ENCODE measurements around the gene AQP2.
A peak's percentile ranks its signal among the peaks of the same experiment; 100 is the strongest.

Gene AQP2

GRCh38 chr12:49933796-49934195, 16.7 kb upstream of the AQP2 start:
- no peak overlapping the region for H3K27ac ChIP-seq
- H3K4me3 ChIP-seq (ENCODE audit: low read depth, low read length): no peak overlapping the region
- TF ChIP-seq CTCF (IDR thresholded peaks at IDR 0.05; ENCODE audit: low read depth, low read length, missing control alignments): no peak
- peak; percentile 36 for DNase-seq
- no peaks in the 10 kb centered on the region for H3K36me3 ChIP-seq (replicated peaks)
- in situ Hi-C loops (cut with HindIII; ENCODE audit: low pct_ligation_motif_present, low sequenced_read_pairs): no loop called here
- no peaks in the 10 kb centered on the region for H3K27me3 ChIP-seq (replicated peaks)

GRCh38 chr12:49934505-49934904, 16.0 kb upstream of the AQP2 start:
- Histone ChIP-seq H3K27ac (no peak overlapping the region), H3K4me3 (ENCODE audit: low read depth, low read length) (no peak overlapping the region), H3K27me3 (replicated peaks) (no peaks in the 10 kb centered on the region), H3K36me3 (replicated peaks) (no peaks in the 10 kb centered on the region)
- DNase-seq: no peak
- in situ Hi-C loops (cut with HindIII; ENCODE audit: low pct_ligation_motif_present, low sequenced_read_pairs): no loop called here
- TF ChIP-seq CTCF (IDR thresholded peaks at IDR 0.05; ENCODE audit: low read depth, low read length, missing control alignments): no peak

GRCh38 chr12:49936925-49937324, 13.6 kb upstream of the AQP2 start:
- Histone ChIP-seq H3K4me3 (ENCODE audit: low read depth, low read length) (no peak overlapping the region), H3K27me3 (replicated peaks) (no peaks in the 10 kb centered on the region), H3K36me3 (replicated peaks) (no peaks in the 10 kb centered on the region), H3K27ac (no peak overlapping the region)
- no peak for DNase-seq
- TF ChIP-seq CTCF (IDR thresholded peaks at IDR 0.05; ENCODE audit: low read depth, low read length, missing control alignments): no peak
- in situ Hi-C loops (cut with HindIII; ENCODE audit: low pct_ligation_motif_present, low sequenced_read_pairs): no loop called here

- Histone ChIP-seq H3K27me3 (replicated peaks) (no peaks in the 10 kb centered on the region), H3K36me3 (replicated peaks) (no peaks in the 10 kb centered on the region), H3K4me3 (ENCODE audit: low read depth, low read length) (no peak overlapping the region), H3K27ac (no peak overlapping the region)
- DNase-seq: no peak
- in situ Hi-C loops (cut with HindIII; ENCODE audit: low pct_ligation_motif_present, low sequenced_read_pairs): no loop called here
- TF ChIP-seq CTCF (IDR thresholded peaks at IDR 0.05; ENCODE audit: low read depth, low read length, missing control alignments): no peak
These were observed 12.8 kb upstream of the AQP2 start for GRCh38 chr12:49937639-49938300.

- no peak for TF ChIP-seq CTCF (IDR thresholded peaks at IDR 0.05; ENCODE audit: low read depth, low read length, missing control alignments)
- in situ Hi-C loops (cut with HindIII; ENCODE audit: low pct_ligation_motif_present, low sequenced_read_pairs): no loop called here
These were observed 11.2 kb upstream of the AQP2 start for GRCh38 chr12:49939307-49939706.

GRCh38 chr12:49939707-49940106, 10.8 kb upstream of the AQP2 start:
- H3K27me3 ChIP-seq (replicated peaks): no peaks in the 10 kb centered on the region
- no peak for DNase-seq
- H3K36me3 ChIP-seq (replicated peaks): no peaks in the 10 kb centered on the region
- TF ChIP-seq CTCF (IDR thresholded peaks at IDR 0.05; ENCODE audit: low read depth, low read length, missing control alignments): no peak
- H3K4me3 ChIP-seq (ENCODE audit: low read depth, low read length): no peak overlapping the region
- in situ Hi-C loops (cut with HindIII; ENCODE audit: low pct_ligation_motif_present, low sequenced_read_pairs): no loop called here
- no peak overlapping the region for H3K27ac ChIP-seq

More at GRCh38 chr12:49939307-49939706, 11.2 kb upstream of the AQP2 start:
- Histone ChIP-seq H3K4me3 (ENCODE audit: low read depth, low read length) (no peak overlapping the region), H3K27ac (no peak overlapping the region), H3K27me3 (replicated peaks) (no peaks in the 10 kb centered on the region), H3K36me3 (replicated peaks) (no peaks in the 10 kb centered on the region)
- no peak for DNase-seq
